CD14-positive monocyte (primary cell): ENCODE results near the gene NCAM1. TPM values are rescaled to one million over a fixed set of nuclear protein-coding genes. Genes with fewer than 3 reads are reported as not detected.

Source experiments
- DNase-seq, 3 donors: peaks; one replicate each; pipeline ENCODE4 v3.0.0-alpha.2; 2011 to 2022
- H2AFZ ChIP-seq: 2 replicates; pipeline ENCODE4 v1.6.0; 2012; ENCODE audit warnings: mild to moderate bottlenecking, low read depth, low read length, inconsistent platforms; ENCODE audit not compliant: insufficient read depth, poor library complexity, severe bottlenecking
- H3K27ac ChIP-seq, 2 donors: 1 replicate in 1 of 2; 2 replicates in 1 of 2; pipeline ENCODE4 v1.5.1; 2012 to 2013; ENCODE audit warnings: low read length in 2 of 2, control low read depth in 1 of 2, inconsistent platforms in 1 of 2, low read depth in 1 of 2, mild to moderate bottlenecking in 1 of 2
- H3K27me3 ChIP-seq, 2 donors: one replicate each; pipeline versions ENCODE4 v1.6.0 to v1.6.1; 2011 to 2013; ENCODE audit warnings: low read length in 2 of 2; ENCODE audit not compliant: control insufficient read depth in 2 of 2, insufficient read depth in 2 of 2
- H3K36me3 ChIP-seq, 2 donors: replicated peaks in 1 of 2; 1 replicate in 1 of 2; 2 replicates in 1 of 2; pipeline versions ENCODE4 v1.5.1 to v1.6.1; 2012 to 2013; ENCODE audit warnings: low read length in 2 of 2, control low read depth in 1 of 2, inconsistent platforms in 1 of 2, mild to moderate bottlenecking in 1 of 2; ENCODE audit not compliant: insufficient read depth in 2 of 2, control insufficient read depth in 1 of 2
- H3K4me1 ChIP-seq, 2 donors: 1 replicate in 1 of 2; 2 replicates in 1 of 2; pipeline versions ENCODE4 v1.5.1 to v1.6.1; 2012 to 2013; ENCODE audit warnings: low read length in 2 of 2, control low read depth in 1 of 2, inconsistent platforms in 1 of 2, mild to moderate bottlenecking in 1 of 2, moderate library complexity in 1 of 2; ENCODE audit not compliant: insufficient read depth in 2 of 2, control insufficient read depth in 1 of 2
- H3K4me2 ChIP-seq: replicated peaks from 2 replicates; pipeline ENCODE3; 2012; ENCODE audit warnings: low read length, moderate library complexity, mild to moderate bottlenecking; ENCODE audit not compliant: poor library complexity, severe bottlenecking; ENCODE audit errors: extremely low read depth
- H3K4me3 ChIP-seq, 3 experiments: fragments of 200-600 bp in 1 of 3; sonication (generic) in 1 of 3; replicated peaks in 1 of 3; 1 replicate in 2 of 3; 2 replicates in 1 of 3; pipeline ENCODE4 v1.5.1; 2011 to 2013; ENCODE audit warnings: low read length in 3 of 3, mild to moderate bottlenecking in 3 of 3, control low read depth in 2 of 3, low read depth in 2 of 3, inconsistent platforms in 1 of 3, moderate library complexity in 1 of 3
- H3K79me2 ChIP-seq: 2 replicates; pipeline ENCODE4 v1.6.0; 2012; ENCODE audit warnings: mild to moderate bottlenecking, control low read depth, inconsistent platforms, low read length, moderate library complexity; ENCODE audit not compliant: insufficient read depth
- H3K9ac ChIP-seq: 2 replicates; pipeline ENCODE4 v1.6.0; 2017; ENCODE audit warnings: low read length, mild to moderate bottlenecking; ENCODE audit not compliant: insufficient read depth, poor library complexity, severe bottlenecking
- H3K9me3 ChIP-seq, 2 donors: replicated peaks in 1 of 2; 1 replicate in 1 of 2; 2 replicates in 1 of 2; pipeline versions ENCODE4 v1.5.1 to v1.6.1; 2012 to 2013; ENCODE audit warnings: low read length in 2 of 2, control low read depth in 1 of 2; ENCODE audit not compliant: control insufficient read depth in 1 of 2, insufficient read depth in 1 of 2
- H4K20me1 ChIP-seq: 2 replicates; pipeline ENCODE4 v1.6.0; 2012; ENCODE audit warnings: mild to moderate bottlenecking, low read length, control low read depth, moderate library complexity; ENCODE audit not compliant: insufficient read depth
- H3K27ac Mint-ChIP-seq, 7 donors: one replicate each; pipeline ENCODE4 v1.8.0; 2020; ENCODE audit warnings: mild to moderate bottlenecking in 7 of 7, mixed read lengths in 7 of 7, moderate library complexity in 6 of 7, inconsistent platforms in 2 of 7
- H3K27me3 Mint-ChIP-seq, 3 donors: one replicate each; pipeline ENCODE4 v1.8.0; 2021 to 2022; ENCODE audit warnings: low read depth in 3 of 3, mild to moderate bottlenecking in 3 of 3, mixed read lengths in 3 of 3, moderate library complexity in 3 of 3, inconsistent platforms in 1 of 3
- H3K36me3 Mint-ChIP-seq, 2 donors: one replicate each; pipeline ENCODE4 v1.8.0; 2020; ENCODE audit warnings: mixed read lengths in 2 of 2, inconsistent platforms in 1 of 2, mild to moderate bottlenecking in 1 of 2
- H3K4me1 Mint-ChIP-seq: one replicate; pipeline ENCODE4 v1.8.0; 2020; ENCODE audit warnings: mild to moderate bottlenecking, mixed read lengths
- H3K4me3 Mint-ChIP-seq, 2 donors: one replicate each; pipeline ENCODE4 v1.8.0; 2020; ENCODE audit warnings: mild to moderate bottlenecking in 2 of 2, mixed read lengths in 2 of 2, moderate library complexity in 1 of 2
- H3K9me3 Mint-ChIP-seq, 7 donors: one replicate each; pipeline ENCODE4 v1.8.0; 2020 to 2022; ENCODE audit warnings: mixed read lengths in 7 of 7, mild to moderate bottlenecking in 6 of 7, moderate library complexity in 6 of 7, inconsistent platforms in 2 of 7
- CTCF ChIP-seq: fragments of 200-600 bp; IDR thresholded peaks from one replicate; pipeline ENCODE4 v1.8.0; 2022; ENCODE audit warnings: antibody characterized with exemption, mild to moderate bottlenecking
- whole genome bisulfite sequencing: methylation state at CpG from one replicate; pipeline ENCODE4 v1.1.5; 2013; ENCODE audit warnings: missing lambda C conversion rate; ENCODE audit not compliant: insufficient coverage; 5-methylcytosine and 5-hydroxymethylcytosine counted together
- intact Hi-C, 2 donors: fragments of 100-400 bp; cut with micrococcal nuclease; formaldehyde crosslinking; loops; one replicate each; pipeline versions ENCODE4 v1.15.0 to v1.15.1; 2023
- polyA plus RNA-seq, 3 donors: library from polyadenylated mRNA; depleted of rRNA in 1 of 3; unstranded in 2 of 3; stranded (reverse) in 1 of 3; fragments of 300-500 nt in 2 of 3; fragments of >200 nt in 1 of 3; fragmentation: Illumina TruSeq in 2 of 3; gene quantifications; 1 replicate in 2 of 3; 2 replicates in 1 of 3; pipeline ENCODE4 v1.2.3, GENCODE V29; 2012 to 2021

The NCAM1 gene
- polyA plus RNA-seq, 3 donors = 0.65 to 0.69 TPM; not detected in 1

GRCh38 chr11:113141010-113141409 lies 179.8 kb downstream of the NCAM1 start:
- Mint-ChIP-seq H3K4me3 (no peak overlapping the region), H3K27me3 (peaks cover 8 to 31% (median 19%) of the 10 kb centered on the region in 3 donors), H3K36me3 (no peaks in the 10 kb centered on the region), H3K4me1 (no peaks in the 10 kb centered on the region), H3K9me3 (peaks cover 0 to 4% (median 0%) of the 10 kb centered on the region in 7 donors), H3K27ac (no peak overlapping the region)
- intact Hi-C loops = no loop called here
- Histone ChIP-seq H3K9me3 (no peaks in the 10 kb centered on the region), H3K27me3 (peaks cover 16 to 30% of the 10 kb centered on the region in 2 donors), H4K20me1 (no peaks in the 10 kb centered on the region), H3K4me3 (no peak overlapping the region), H3K9ac (no peak overlapping the region), H3K79me2 (no peaks in the 10 kb centered on the region), H2AFZ (no peak overlapping the region), H3K4me1 (no peaks in the 10 kb centered on the region), H3K27ac (no peak overlapping the region), H3K4me2 (no peak overlapping the region), H3K36me3 (no peaks in the 10 kb centered on the region)
- DNase-seq = no peak
- no CpG with 5 or more reads among the region's 5 CpGs for WGBS
- TF ChIP-seq CTCF = no peak

- Histone ChIP-seq H3K36me3 (no peaks in the 10 kb centered on the region), H3K9ac (no peak overlapping the region), H3K4me2 (no peak overlapping the region), H3K79me2 (no peaks in the 10 kb centered on the region), H3K9me3 (no peaks in the 10 kb centered on the region), H2AFZ (no peak overlapping the region), H3K27ac (no peak overlapping the region), H3K4me3 (no peak overlapping the region), H3K27me3 (peaks cover 14 to 26% of the 10 kb centered on the region in 2 donors), H3K4me1 (no peaks in the 10 kb centered on the region), H4K20me1 (no peaks in the 10 kb centered on the region)
- no peak for DNase-seq
- H3K4me3 Mint-ChIP-seq = no peak overlapping the region
- 100% methylated on average over 1 of the region's 6 CpGs for WGBS
- H3K27ac Mint-ChIP-seq = no peak overlapping the region
- intact Hi-C loops = no loop called here
- H3K36me3 Mint-ChIP-seq = no peaks in the 10 kb centered on the region
- TF ChIP-seq CTCF = no peak
- H3K9me3 Mint-ChIP-seq = peaks cover 0 to 3% (median 0%) of the 10 kb centered on the region in 7 donors
- peaks cover 8 to 24% (median 13%) of the 10 kb centered on the region in 3 donors for H3K27me3 Mint-ChIP-seq
- no peaks in the 10 kb centered on the region for H3K4me1 Mint-ChIP-seq
Observed at GRCh38 chr11:113142508-113142907, 181.3 kb downstream of the NCAM1 start.
